A549 treated with RU486 at 1 μM for 4 hours (cell line): ENCODE measurements around the gene GGPS1. TPM values are rescaled to one million over a fixed set of nuclear protein-coding genes. Genes with fewer than 3 reads are reported as not detected.

Experiments used
- total RNA-seq: library from RNA; stranded (reverse); fragments of 200-300 nt; extraction: Qiagen RNA extraction; gene quantifications from 5 replicates; pipeline ENCODE4 v1.2.3, GENCODE V29; 2022; ENCODE audit warnings: low read depth

Gene GGPS1
- 12.5 to 24.4 TPM (median 18.8 TPM) in 5 replicates for total RNA-seq

GRCh38 chr1:235328271-235329138, at the start of gene GGPS1:
Gene GGPS1 (plus strand): TSS chr1:235328570. CDS start chr1:235335265, 6,695 bp downstream.

GRCh38 chr1:235327559-235328270, 655 bp upstream of the GGPS1 start, which contains the start of gene ARID4B:
Gene ARID4B (minus strand): TSS chr1:235328179. CDS start chr1:235326919, 1,260 bp downstream.

GRCh38 chr1:235367000-235367908, 38.9 kb downstream of the GGPS1 start, which contains the start of gene TBCE:
Gene TBCE (plus strand): TSS chr1:235367427. CDS start chr1:235380050, 12,623 bp downstream.

Other genes with a start within 250 kb of the GGPS1 start
- gene TOMM20, start 199.7 kb upstream of the GGPS1 start, total RNA-seq = 113 to 135 TPM (median 123 TPM) in 5 replicates
- 42.6 to 74.9 TPM (median 72.5 TPM) in 5 replicates for gene RBM34, start 167.3 kb upstream of the GGPS1 start, total RNA-seq
- 11.1 to 21.4 TPM (median 17.1 TPM) in 5 replicates for gene ARID4B, start 391 bp upstream of the GGPS1 start, total RNA-seq
- gene TBCE, start 38.9 kb downstream of the GGPS1 start, total RNA-seq = 38.5 to 52.3 TPM (median 41.9 TPM) in 5 replicates
- gene B3GALNT2, start 175.9 kb downstream of the GGPS1 start, total RNA-seq = 11.9 to 22.4 TPM (median 18.8 TPM) in 5 replicates